C4-2B (cell line): ENCODE results near the gene KIAA0040.

Experiments used
- CTCF ChIP-seq: fragments of 450-650 bp; conservative IDR thresholded peaks from 2 replicates; pipeline ENCODE4 v1.5.1; 2017; ENCODE audit warnings: mild to moderate bottlenecking
- ZFX ChIP-seq: fragments of 450-650 bp; IDR thresholded peaks from 2 replicates; pipeline ENCODE4 v1.6.1; 2017

DNA sequence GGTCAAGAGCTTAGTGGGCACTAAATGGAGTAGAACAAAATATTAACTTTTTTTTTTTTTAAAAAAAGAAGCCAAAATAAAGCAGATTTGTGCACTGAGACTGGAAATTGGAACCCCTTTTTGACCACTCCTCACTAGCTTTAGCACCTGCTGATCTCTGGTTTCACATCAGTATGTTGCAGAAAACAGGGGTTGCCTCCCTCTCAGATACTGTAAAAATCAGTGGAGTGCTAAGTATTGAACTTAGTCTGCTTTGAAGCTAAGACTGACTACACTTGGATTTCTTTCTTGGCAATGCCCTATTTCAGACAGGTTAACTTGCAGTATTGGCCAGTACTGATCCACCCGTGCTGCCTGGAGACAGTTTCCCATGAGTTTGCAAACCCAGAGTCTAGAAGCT lies 2.7 kb upstream of the KIAA0040 start:
- TF ChIP-seq CTCF (no peak), ZFX (no peak)
